ENCODE results near the gene MTHFD1L.

Gene MTHFD1L

GRCh38 chr6:151041686-151042085, 176.2 kb downstream of the MTHFD1L start:
- no peak for DNase-seq (ENCODE audit: low spot score)

DNA sequence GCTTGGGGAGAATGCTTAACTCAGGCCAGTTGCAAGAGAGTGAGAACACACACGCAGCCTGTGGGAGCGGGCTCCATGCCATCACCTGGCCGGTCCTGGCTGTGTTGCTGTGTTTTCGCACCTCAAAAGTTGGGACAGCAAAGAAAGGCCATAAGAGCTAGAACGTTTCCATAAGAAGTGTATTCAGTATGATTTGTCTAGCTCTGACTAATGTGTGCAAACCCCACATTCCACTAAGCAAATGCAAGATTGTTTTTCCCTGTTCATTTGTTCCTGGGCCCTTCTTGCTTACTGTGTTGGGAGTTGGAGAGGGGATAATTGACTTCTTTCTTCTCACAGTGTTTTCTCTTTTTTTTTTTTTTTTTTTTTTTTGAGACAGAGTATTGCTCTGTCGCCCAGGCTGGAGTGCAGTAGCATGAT, 177.4 kb downstream of the MTHFD1L start:
- peak; percentile 77 for DNase-seq (ENCODE audit: low spot score)

- peak; percentile 22 for DNase-seq (ENCODE audit: low spot score)
Measured at GRCh38 chr6:151043944-151044343, 178.4 kb downstream of the MTHFD1L start.

- peak; percentile 100 for DNase-seq (ENCODE audit: low spot score)
Measured at GRCh38 chr6:151044465-151045441, 179.3 kb downstream of the MTHFD1L start.

GRCh38 chr6:151045511-151046222, 180.2 kb downstream of the MTHFD1L start:
- peak; percentile 73 for DNase-seq (ENCODE audit: low spot score)

GRCh38 chr6:151051164-151051563, 185.7 kb downstream of the MTHFD1L start:
- no peak for DNase-seq (ENCODE audit: low spot score)

DNA sequence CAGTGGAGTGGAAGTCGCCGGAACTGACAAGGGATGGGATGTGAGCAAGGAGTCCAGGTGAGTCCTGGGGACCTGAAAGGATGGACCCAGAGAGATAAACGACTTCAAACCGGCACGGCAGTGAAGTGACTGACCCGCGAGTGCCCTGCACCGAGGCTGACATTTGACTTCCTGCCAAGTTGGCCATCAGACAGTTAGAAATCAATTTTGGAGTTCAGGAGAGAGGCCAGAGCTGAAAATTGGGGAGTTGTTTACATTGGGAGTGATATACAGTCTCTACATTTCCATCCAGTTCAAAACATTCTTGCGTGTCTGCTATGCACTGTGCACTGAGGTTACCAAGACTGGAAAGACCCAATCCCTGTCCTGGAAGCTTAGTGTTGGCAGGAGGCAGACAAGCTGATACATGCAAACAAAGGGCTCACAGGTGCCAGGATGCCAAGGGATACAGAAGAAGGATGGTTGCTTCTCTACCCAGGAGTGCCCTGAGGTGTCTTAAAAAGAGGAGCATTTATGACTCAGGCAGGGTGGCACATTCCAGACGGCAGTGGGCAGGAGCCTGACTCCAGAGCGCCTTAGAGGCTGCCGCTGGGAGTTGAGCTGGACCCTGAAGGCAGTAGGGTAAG, 186.6 kb downstream of the MTHFD1L start:
- DNase-seq (ENCODE audit: low spot score), result peak; percentile 53

- no peak for DNase-seq (ENCODE audit: low spot score)
Measured at GRCh38 chr6:151054306-151054705, 188.8 kb downstream of the MTHFD1L start.

DNA sequence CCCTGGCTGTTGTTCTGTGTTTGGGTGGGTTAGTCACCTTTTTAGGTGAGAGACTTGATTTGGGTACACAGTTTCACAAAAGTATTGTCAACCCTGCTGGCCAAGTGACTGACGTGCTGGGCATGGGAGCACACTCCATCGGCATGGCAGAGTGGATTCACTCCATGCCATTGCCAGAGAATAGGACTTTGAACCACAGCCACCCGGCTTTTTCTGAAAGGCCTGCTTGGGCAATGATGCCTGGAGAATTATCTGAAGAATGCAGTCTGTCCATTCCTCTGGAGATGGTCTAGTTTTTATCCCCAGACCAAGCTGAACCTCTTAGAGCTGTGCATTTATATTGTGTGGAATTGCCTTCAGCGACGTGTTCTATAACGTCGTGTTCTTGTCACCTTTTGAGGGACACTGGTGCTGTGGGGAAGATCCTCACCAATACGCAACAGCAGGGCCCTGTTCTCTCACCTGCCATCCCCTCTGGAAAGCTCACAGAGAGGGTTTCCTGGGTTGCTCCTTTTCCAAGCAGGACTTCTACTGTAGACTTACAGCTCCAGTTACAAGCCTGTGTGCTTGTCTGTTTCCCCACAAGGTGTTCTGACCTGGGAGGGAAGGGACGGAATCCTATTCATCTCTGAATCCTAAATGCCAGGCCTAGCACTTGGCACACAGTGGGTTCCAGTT, 190.9 kb downstream of the MTHFD1L start:
- peak; percentile 72 for DNase-seq (ENCODE audit: low spot score)

- DNase-seq (ENCODE audit: low spot score), result no peak
Measured at GRCh38 chr6:151057061-151057460, 191.6 kb downstream of the MTHFD1L start.

GRCh38 chr6:151058021-151058733, 192.7 kb downstream of the MTHFD1L start:
- no peak for DNase-seq (ENCODE audit: low spot score)

DNA sequence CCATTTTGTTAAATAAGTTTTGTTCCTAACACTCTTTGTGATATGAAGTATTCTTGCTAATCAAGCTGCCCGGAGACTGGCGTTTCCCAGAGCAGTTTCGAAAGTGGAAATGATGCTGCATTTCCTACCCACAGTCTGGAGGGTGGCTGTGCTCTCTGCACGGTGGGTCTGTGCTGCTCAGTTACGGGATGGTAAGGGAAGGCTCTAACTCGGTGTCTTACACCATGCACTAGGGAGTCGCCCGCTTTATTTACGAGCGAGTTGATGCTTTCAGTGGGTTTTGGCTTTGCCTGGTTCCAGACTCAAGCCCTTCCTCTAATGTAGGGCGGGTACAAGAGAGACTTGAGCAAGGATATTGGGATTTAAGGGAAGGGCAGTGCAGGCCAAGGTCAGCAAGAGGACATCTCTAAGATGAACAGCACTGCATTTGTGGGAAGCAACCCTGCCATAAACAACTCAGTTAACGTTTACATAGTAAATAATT, 194.2 kb downstream of the MTHFD1L start:
- DNase-seq (ENCODE audit: low spot score), result no peak

GRCh38 chr6:151060096-151060765, 194.7 kb downstream of the MTHFD1L start:
- peak; percentile 97 for DNase-seq (ENCODE audit: low spot score)

DNA sequence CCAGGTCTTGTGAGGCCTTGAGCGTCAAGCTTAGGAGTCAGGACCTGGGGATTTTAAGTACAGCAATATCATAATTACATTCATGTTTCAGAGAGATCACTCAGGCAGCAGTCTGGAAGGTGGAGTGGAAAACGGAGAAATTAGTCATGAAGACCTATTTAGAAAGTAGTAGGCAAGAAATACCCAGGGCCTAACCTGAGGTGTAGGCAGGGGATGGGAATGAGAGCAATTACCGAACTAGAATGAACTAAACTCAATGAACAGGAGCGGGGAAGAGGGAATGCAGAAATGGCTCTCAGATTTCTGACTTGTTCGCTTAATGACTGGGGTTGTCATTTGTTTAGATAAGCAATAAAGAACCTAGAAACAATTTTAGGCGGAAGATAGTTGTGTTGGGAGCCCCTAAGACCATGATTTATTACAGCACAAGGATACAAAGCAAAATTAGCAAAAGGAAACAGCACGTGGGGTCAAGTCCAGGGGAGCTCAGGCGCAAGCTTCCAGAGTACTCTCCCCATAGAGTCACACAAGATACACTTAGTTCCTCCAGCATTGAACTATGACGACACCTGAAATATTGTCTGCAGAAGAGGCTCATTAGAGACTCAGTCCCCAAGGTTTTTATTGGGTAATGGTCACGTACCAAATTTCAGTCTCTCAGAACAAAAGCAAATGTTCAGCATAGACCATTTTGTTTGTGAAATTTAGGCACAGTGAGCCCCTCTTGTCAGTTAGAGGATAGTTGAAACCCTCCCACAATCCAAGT, 195.4 kb downstream of the MTHFD1L start:
- DNase-seq (ENCODE audit: low spot score), result peak; percentile 48

DNA sequence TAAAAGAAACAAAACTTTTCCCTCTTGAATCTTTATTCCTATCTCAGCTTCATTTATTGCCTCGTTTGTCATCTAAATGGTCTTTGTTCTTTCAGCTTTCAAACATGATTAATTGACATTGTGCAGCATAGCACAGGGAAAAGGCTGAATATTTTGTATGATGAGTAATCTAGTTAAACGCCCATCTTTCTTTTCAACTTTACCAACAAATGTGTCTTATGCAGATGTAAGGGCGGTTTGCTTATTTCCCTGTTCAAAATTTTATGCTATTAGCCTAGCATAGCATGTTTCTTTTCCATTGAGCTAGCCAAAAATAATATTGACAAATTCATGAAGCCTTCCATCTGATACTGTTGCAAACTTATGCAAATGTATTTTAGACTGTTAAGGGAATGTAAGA, 197.8 kb downstream of the MTHFD1L start:
- peak; percentile 63 for DNase-seq (ENCODE audit: low spot score)

DNA sequence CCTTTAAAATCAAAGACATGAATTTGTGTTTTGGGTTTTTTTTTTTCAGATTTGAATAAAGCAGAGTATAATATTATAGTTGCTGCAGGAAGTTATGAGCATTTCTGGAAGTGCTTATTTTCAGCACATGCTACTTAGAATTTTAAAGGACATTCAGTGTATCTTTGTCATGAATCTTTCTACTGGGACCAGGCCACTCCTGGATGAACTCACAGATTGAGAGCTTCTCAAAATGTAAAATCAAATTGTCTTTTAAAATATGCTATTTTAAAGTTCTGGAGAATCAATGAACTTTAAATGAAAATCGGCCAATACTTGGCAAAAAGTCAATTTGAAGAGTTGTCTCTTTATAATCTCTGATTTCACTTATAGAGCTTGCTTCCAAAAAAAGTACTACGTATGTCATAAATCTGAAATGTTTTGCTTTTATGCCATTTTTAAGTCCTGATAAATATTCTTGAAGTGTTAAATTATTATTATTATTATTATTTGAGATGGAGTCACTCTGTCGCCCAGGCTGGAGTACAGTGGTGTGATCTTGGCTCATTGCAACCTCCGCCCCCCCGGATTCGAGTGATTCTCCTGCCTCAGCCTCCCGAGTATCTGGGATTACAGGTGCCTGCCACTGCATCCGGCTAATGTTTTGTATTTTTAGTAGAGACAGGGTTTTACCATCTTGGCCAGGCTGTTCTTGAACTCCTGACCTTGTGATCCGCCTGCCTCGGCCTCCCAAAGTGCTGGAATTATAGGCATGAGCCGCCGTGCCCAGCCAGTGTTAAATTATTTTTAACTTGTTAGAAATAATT, 198.5 kb downstream of the MTHFD1L start:
- no peak for DNase-seq (ENCODE audit: low spot score)

- DNase-seq (ENCODE audit: low spot score), result no peak
Measured at GRCh38 chr6:151065027-151065815, 199.7 kb downstream of the MTHFD1L start.

Measured in kidney tubule cell (primary cell).